DLD1 (cell line): Measurements from ENCODE around the gene CFAP77.

Experiments
- in situ Hi-C: cut with HindIII; loops from 2 replicates; pipeline ENCODE4 v1.10.0; 2017; ENCODE audit warnings: low sequenced_read_pairs

Gene CFAP77

GRCh38 chr9:132543960-132544359 lies 133.9 kb downstream of the CFAP77 start:
- in situ Hi-C loops = no loop called here

DNA sequence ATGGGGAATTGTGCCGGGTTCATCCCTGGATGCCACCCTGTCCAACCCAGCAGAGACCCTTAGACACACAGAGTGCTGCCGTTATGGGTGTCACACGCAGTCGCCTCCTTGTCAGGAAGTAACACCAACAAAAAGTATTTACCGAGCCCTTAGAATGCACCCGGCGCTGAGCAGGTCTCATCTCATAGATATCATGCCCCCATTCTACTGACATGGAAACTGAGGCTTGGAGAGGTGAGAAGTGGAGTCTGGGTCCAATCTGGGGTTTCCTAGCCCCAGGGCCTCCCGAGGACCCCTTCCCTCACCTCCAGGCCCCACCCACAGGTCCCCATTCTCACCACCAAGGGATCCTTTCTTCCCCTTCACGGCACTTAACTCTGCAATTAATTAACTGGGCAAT lies 135.6 kb downstream of the CFAP77 start:
- in situ Hi-C loops = no loop called here

- in situ Hi-C loops = no loop called here
Observed at GRCh38 chr9:132546148-132547051, 136.4 kb downstream of the CFAP77 start.

DNA sequence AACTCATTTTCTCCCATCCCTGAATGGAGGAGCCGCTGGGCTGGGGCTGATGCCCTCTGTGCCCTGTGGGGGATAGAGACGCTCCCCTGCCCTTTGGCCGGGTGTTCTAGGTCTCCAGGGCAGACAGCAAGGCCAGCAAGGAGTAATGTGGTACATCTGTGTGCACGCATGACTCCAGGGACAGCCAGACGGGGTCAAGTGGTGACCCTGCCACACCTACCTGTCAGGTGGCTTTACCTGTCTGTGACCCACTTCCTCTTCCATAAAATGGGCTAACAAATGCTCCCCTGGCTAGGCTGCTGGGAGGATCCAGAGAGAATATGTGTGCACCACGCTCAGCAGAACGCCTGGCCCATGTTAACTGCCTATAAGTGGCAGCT lies 137.0 kb downstream of the CFAP77 start:
- in situ Hi-C loops = no loop called here

DNA sequence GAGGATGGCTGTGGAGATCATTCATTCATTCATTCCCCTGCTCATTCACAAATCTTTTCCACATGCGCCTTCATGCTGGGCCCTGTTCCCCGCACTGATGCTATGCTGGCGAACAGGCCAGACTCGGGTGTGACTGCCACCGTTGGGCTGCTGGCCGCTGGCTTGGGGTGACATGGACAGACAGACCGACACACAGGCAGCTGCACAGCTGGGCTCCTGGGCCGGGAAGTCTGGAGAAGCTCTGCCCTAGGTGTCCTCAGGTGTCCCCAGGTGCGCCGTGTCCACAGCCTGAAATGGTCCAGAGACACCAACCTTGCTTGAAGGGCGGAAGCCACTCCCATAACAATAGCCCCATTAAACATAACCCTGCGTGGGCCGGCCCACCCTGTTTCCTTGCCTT lies 137.4 kb downstream of the CFAP77 start:
- in situ Hi-C loops = no loop called here

DNA sequence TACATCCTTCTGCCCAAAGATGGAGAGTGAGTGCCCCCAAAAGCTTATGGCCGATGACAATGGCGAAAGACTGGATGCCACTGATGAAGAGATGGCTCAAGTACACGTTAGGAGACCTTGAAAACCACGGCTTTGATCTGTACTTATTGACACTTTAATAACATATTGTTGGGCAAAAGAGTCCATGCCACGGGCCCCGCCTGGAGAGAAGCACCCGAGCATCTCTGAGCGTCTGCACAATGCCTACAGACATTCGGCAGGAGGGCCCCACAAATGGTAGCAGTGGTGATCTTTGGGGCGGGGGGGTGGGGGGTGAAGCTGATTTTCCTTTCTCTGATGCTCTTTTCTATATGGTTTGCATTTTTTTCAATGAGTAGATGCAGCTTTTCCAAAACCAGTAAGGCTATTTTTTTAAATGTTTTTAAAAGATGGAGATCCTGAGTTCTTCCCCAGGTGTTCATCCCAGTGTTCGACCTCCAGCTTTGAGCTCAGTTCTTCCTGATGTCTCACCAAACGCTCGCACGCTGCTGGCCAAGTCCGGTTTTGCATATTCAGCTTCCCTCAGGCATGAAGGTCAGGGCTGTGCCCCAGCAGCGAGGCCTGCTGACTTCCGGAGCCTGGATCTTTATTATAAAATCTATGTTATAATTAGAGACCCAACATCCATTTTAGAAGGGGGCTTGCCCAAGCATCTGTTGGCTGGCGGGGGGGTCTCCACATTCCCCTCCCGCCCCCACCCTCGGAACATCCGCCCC lies 138.1 kb downstream of the CFAP77 start:
- in situ Hi-C loops = no loop called here

DNA sequence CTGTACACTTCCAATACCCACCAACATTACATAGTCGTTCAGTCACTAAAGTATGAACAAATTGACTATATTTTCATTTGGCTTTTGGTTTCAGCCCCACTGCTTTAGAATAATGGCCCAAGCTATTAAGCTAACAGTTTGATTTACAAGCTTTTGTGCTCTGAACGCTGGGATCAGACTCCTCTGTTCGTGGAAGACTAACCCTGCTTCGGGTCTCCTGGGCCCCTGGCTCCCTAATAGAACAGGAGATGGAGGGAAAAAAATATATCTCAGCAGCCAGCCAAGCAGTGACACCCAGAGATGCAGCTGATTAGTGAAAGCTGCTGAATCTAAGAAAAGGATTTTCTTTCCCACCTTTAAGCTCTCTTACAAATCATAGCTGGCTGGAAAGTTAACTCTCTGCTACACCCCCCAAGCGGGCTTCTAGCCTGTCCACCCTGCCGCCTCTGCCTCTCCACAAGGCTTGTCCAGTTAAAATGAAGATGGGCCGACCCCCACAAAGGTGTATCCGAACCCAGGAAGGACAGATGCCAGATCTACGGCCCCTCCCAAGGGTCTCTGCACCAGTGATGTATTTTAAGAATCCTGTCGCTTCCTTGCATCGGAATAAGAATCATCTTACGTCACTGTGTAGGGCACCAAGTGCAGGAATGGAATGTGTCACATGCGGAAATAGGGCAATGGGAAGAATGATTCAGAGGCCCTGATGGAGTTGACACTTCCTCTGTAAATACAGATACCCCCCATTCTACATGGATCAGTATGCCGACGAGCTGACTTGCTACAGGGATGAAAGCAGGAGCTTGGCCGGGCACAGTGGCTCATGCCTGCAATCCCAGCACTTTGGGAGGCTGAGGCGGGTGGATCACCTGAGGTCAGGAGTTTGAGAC lies 139.0 kb downstream of the CFAP77 start:
- in situ Hi-C loops = no loop called here

DNA sequence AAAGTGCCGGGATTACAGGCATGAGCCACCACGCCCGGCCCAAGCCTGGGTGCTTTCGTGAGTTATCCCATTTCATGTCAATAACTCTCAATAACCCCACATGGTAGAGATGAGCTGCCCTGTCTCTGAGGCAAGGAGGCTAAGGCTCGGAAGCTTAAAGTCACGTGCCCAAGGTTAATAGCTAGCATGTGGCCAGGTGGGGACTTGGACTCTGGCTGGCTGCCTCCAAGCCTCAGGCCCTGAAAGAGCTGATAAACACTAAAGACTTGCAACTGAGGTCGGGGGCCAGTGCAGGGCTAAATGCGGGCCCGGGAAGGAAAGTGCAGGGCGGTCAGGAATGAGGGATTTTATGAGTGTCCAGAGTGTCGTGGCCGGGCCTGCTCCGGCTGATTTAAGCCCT lies 141.5 kb downstream of the CFAP77 start:
- in situ Hi-C loops = loop anchor here (25.0 kb wide), 1 partner anchor 139 kb away; the partner anchor contains the start of genes CFAP77 and TTF1

GRCh38 chr9:132552041-132552440 lies 142.0 kb downstream of the CFAP77 start:
- in situ Hi-C loops = loop anchor here (25.0 kb wide), 1 partner anchor 140 kb away; the partner anchor contains the start of genes CFAP77 and TTF1

DNA sequence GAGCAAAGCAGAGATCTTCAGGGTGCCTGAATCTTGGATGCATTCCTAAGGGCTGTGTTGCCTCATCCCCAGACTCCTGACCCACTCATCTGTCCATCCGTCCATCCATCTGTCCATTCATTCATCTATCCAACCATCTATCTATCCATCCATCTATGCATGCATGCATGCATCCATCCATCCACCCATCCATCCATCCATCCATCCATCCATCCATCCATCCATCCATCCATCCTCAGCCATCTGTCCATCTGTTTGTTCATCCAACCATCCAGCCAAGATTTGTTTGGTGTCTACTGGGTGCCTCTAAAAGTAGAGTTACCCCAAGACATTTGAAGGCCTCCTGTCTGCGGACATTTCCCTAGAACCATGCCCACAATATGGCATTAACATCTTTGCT lies 144.7 kb downstream of the CFAP77 start:
- in situ Hi-C loops = loop anchor here (25.0 kb wide), 1 partner anchor 142 kb away; the partner anchor contains the start of genes CFAP77 and TTF1

GRCh38 chr9:132555528-132555927 lies 145.5 kb downstream of the CFAP77 start:
- in situ Hi-C loops = loop anchor here (25.0 kb wide), 1 partner anchor 143 kb away; the partner anchor contains the start of genes CFAP77 and TTF1

DNA sequence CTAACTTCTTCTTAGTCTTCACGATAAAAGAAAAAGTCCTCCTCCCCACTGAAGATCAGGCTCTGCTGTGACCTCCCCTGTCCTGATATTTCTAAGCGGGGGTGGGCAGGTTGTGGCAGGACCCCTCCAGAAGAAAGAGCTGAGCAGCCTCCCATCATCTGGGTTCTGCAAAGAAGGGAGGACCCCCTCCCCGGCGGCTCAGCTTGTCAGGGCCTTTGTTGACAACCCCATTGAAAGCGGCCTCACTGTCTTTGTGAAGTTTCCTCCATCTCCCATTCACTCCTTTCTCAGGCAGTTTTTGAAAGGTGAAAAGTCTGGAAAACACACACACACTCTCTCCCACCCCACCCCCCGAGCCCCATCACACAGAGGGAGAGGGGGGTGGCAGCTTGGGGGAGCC lies 146.2 kb downstream of the CFAP77 start:
- in situ Hi-C loops = loop anchor here (25.0 kb wide), 1 partner anchor 144 kb away; the partner anchor contains the start of genes CFAP77 and TTF1

DNA sequence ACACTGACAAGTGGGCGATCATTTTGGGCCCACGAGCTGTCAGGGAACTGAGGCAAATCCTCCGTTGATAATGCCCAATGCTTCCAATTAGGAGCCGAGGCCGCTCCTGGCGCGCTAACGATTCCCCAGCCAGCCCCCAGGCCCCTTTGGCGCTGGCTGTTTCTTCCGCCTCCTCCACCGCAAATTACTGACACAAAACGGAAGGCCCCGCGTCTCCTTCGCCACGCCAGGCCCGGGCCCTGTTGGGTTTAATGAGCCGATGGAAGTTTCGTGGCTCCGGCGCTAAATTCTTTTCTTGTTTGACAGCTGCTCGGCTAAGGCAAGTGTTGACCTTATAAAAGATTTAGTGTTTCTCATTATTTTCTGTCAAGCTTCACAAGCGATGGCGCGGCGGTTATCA lies 146.7 kb downstream of the CFAP77 start:
- in situ Hi-C loops = loop anchor here (25.0 kb wide), 1 partner anchor 144 kb away; the partner anchor contains the start of genes CFAP77 and TTF1

- in situ Hi-C loops = loop anchor here (25.0 kb wide), 1 partner anchor 145 kb away; the partner anchor contains the start of genes CFAP77 and TTF1
Observed at GRCh38 chr9:132557159-132557558, 147.1 kb downstream of the CFAP77 start.

GRCh38 chr9:132559711-132560110 lies 149.7 kb downstream of the CFAP77 start:
- in situ Hi-C loops = loop anchor here (25.0 kb wide), 1 partner anchor 147 kb away; the partner anchor contains the start of genes CFAP77 and TTF1

DNA sequence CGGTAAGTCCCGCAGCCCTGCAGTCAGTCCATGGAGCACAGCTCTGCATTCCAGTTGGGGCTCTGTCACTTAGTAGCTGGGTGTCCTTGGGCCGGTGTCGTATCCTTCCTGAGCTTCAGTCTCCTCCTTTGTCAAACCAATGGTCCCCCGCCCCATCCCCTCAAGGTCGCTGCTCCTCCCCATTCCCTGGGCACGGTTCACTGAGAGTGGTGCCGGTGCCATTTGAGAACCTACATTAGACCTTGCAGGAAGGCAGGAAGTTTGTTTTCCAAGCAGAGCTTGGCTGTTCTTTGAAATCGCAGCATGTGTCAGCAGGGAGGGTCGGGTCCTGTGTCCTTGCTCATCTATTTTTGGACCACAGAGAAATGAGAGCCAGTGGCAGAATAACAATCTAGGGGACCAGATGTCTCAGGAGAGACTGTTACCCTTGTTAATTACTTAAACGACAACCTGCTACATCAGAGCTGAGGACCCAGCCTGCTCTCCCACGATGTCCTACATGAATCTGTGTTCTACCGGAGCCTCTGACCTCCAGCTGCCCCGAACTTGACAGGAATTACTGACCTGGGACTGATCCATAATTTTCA lies 150.7 kb downstream of the CFAP77 start:
- in situ Hi-C loops = loop anchor here (25.0 kb wide), 1 partner anchor 148 kb away; the partner anchor contains the start of genes CFAP77 and TTF1

GRCh38 chr9:132562306-132562573 lies 152.2 kb downstream of the CFAP77 start:
- in situ Hi-C loops = loop anchor here (25.0 kb wide), 1 partner anchor 150 kb away; the partner anchor contains the start of genes CFAP77 and TTF1

DNA sequence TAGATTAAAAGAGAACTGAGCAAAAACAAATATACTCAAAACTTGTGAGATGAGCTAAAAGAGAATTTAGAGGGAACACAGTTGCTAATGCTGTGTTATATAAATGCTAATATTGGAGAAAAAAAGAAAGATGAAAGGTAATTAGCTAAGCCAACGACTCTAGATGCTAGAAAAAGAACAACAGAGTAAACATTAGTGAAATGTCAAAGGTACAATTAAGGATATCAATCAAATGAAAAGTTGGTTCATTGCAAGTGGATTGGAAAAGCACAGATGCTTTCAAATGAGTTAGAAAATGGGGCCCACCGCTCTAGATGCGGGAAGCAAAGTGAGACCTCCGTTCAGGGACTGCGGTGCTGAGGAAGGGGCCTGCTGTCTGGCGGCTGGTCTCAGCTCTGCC lies 154.5 kb downstream of the CFAP77 start:
- in situ Hi-C loops = loop anchor here (25.0 kb wide), 1 partner anchor 152 kb away; the partner anchor contains the start of genes CFAP77 and TTF1

- in situ Hi-C loops = loop anchor here (25.0 kb wide), 1 partner anchor 156 kb away; the partner anchor contains the start of genes CFAP77 and TTF1
Observed at GRCh38 chr9:132568787-132569186, 158.8 kb downstream of the CFAP77 start.
